Body of pancreas (tissue), 4 donors: Measurements from ENCODE around the gene IPO11. TPM values are rescaled to one million over a fixed set of nuclear protein-coding genes. Genes with fewer than 3 reads are reported as not detected.

Experiments used
- ATAC-seq: fragments of 150-250 bp; one replicate; pipeline ENCODE4 v1.9.1; 2016
- DNase-seq, 4 donors: peaks; one replicate each; pipeline ENCODE4 v3.0.0-alpha.2; 2019
- H3K27ac ChIP-seq, 4 donors: fragments of 200-600 bp; sonication (generic); 1 replicate in 3 of 4; 2 replicates in 1 of 4; pipeline versions ENCODE4 v1.5.1 to v1.6.1; 2016 to 2019; ENCODE audit warnings: mild to moderate bottlenecking in 1 of 4, mixed read lengths in 1 of 4, moderate library complexity in 1 of 4
- H3K27me3 ChIP-seq, 2 donors: fragments of 200-600 bp; sonication (generic); one replicate each; pipeline ENCODE4 v1.6.0; 2016; ENCODE audit warnings: mild to moderate bottlenecking in 1 of 2
- H3K36me3 ChIP-seq, 2 donors: fragments of 200-600 bp; sonication (generic); replicated peaks in 1 of 2; 2 replicates each; pipeline ENCODE4 v1.5.1; 2016; ENCODE audit warnings: low read depth in 2 of 2; ENCODE audit not compliant: insufficient read depth in 1 of 2
- H3K4me1 ChIP-seq: fragments of 200-600 bp; sonication (generic); one replicate; pipeline ENCODE4 v1.6.0; 2016
- H3K4me3 ChIP-seq, 2 donors: fragments of 200-600 bp; sonication (generic); 1 replicate in 1 of 2; 2 replicates in 1 of 2; pipeline ENCODE4 v1.5.1; 2016 to 2019
- H3K9me3 ChIP-seq, 3 donors: fragments of 200-600 bp; sonication (generic); 1 replicate in 2 of 3; 2 replicates in 1 of 3; pipeline ENCODE4 v1.5.1; 2016
- POLR2A ChIP-seq, 3 donors: fragments of 450-650 bp; IDR thresholded peaks; one replicate each; pipeline ENCODE4 v1.6.1; 2016; ENCODE audit warnings: antibody characterized with exemption in 3 of 3, mild to moderate bottlenecking in 2 of 3
- WGBS, 2 donors: methylation state at CpG; one replicate each; pipeline ENCODE4 v1.1.5; 2017; 5-methylcytosine and 5-hydroxymethylcytosine counted together
- intact Hi-C: fragments of 100-400 bp; cut with DNase I; formaldehyde crosslinking; loops from one replicate; pipeline ENCODE4 v1.15.1; 2023
- total RNA-seq, 2 donors: library from RNA; depleted of rRNA; stranded (reverse); fragments of >200 nt; gene quantifications; one replicate each; pipeline ENCODE4 v1.1.0, GENCODE V29; 2016
- TF ChIP-seq, protein P1 (sequence below), 7 experiments: fragments of 450-650 bp in 4 of 7; fragments of 200-600 bp in 3 of 7; sonication (generic) in 3 of 7; IDR thresholded peaks; one replicate each; pipeline ENCODE4 v1.5.1; 2016 to 2019; ENCODE audit warnings: antibody characterized with exemption in 7 of 7

The IPO11 gene
- total RNA-seq, 2 donors from 2014 or later: 10.9 to 13.2 TPM

DNA sequence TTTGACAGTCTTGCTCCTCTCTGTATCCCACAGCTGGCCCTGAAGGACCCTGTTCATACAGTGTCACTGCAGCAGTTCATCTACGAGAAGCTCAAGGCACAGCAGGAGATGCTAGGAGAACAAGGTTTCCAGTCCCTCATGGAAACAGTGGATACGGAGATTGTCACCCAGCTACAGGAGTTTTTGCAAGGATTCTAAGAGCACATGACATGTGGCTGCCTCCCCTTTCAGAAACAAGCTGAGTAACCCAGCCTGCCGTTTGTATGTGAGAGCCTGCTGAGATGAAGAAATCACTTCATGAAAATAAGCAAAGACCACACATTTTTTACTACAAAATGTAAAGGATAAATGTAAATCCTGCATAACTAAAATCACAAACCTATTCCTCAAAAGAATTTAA lies 214.6 kb downstream of the IPO11 start:
- TF ChIP-seq, protein P1, sequence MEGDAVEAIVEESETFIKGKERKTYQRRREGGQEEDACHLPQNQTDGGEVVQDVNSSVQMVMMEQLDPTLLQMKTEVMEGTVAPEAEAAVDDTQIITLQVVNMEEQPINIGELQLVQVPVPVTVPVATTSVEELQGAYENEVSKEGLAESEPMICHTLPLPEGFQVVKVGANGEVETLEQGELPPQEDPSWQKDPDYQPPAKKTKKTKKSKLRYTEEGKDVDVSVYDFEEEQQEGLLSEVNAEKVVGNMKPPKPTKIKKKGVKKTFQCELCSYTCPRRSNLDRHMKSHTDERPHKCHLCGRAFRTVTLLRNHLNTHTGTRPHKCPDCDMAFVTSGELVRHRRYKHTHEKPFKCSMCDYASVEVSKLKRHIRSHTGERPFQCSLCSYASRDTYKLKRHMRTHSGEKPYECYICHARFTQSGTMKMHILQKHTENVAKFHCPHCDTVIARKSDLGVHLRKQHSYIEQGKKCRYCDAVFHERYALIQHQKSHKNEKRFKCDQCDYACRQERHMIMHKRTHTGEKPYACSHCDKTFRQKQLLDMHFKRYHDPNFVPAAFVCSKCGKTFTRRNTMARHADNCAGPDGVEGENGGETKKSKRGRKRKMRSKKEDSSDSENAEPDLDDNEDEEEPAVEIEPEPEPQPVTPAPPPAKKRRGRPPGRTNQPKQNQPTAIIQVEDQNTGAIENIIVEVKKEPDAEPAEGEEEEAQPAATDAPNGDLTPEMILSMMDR (IDR thresholded peaks at IDR 0.05): no peak
- TF ChIP-seq POLR2A (IDR thresholded peaks at IDR 0.05): no peak
- intact Hi-C loops: no loop called here
- H3K36me3 ChIP-seq: no peaks in the 10 kb centered on the region
- no peak overlapping the region for H3K4me3 ChIP-seq
- H3K27me3 ChIP-seq: no peaks in the 10 kb centered on the region
- H3K9me3 ChIP-seq: no peaks in the 10 kb centered on the region
- no peak overlapping the region for H3K27ac ChIP-seq
- ATAC-seq: no peak
- WGBS, 2 donors: 82 to 86% methylated on average over 3 of the region's 3 CpGs
- H3K4me1 ChIP-seq: no peaks in the 10 kb centered on the region
- no peak for DNase-seq

DNA sequence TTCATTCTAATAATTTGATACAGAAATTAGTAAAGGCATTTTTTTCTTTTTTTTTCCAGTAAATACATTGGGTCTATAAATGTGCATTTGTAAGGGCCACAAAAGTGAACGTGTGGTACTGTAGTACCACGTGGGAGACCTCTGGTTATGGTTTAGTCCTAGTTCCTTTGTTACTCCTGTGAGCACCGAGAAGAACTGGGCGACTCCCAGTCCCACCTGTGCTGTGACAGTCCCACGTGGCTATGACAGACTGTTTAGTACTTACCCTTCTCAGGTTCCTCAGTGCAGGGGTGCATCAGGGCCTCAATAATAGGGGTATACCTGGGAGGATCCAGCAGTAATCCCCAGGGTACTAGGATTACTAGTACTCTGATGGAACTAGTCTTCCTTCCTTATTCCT lies 215.3 kb downstream of the IPO11 start:
- DNase-seq (no peak), ATAC-seq (no peak)
- H3K27ac ChIP-seq: no peak overlapping the region
- TF ChIP-seq, protein P1 (IDR thresholded peaks at IDR 0.05): no peak
- TF ChIP-seq POLR2A (IDR thresholded peaks at IDR 0.05): no peak
- no peak overlapping the region for H3K4me3 ChIP-seq
- WGBS, 2 donors: 85 to 89% methylated on average over 5 of the region's 5 CpGs
- intact Hi-C loops: no loop called here
- H3K36me3 ChIP-seq: no peaks in the 10 kb centered on the region
- H3K27me3 ChIP-seq: no peaks in the 10 kb centered on the region
- H3K4me1 ChIP-seq: no peaks in the 10 kb centered on the region
- no peaks in the 10 kb centered on the region for H3K9me3 ChIP-seq

DNA sequence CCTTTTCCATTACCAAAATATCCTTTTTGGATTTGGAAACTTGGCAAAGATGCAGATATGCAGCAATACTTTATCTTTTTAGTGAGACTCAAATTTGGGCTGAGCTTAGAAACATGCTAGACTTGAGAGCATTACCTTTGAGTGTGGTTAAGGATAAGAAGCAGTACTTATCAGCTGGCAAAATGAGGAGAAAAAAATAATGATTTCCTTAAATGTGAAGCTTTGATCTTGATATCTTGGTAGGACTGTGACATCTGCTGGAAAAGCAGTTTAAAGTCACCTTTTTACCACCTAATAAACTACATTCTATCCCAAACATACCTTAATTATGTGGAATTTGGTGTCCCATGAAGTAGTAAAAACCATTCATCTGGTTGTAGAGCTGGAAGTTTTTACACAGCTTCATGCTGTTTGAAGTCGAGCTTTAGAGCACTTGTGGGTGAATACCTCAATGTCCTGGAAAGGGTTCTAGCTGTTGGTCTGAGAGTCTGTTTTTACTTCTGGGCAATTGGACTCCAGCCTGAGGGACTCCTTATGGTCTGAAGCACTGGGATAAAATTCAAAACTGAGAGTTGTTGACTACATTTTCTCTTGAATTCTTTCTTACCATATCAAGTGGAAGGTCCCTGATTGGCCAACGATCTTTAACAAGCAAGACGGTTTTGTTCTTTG lies 219.5 kb downstream of the IPO11 start:
- no peaks in the 10 kb centered on the region for H3K27me3 ChIP-seq
- ATAC-seq: no peak
- no peak overlapping the region for H3K27ac ChIP-seq
- no peaks in the 10 kb centered on the region for H3K4me1 ChIP-seq
- H3K4me3 ChIP-seq: no peak overlapping the region
- intact Hi-C loops: no loop called here
- WGBS, 2 donors: 79 to 91% methylated on average over 3 of the region's 3 CpGs
- TF ChIP-seq, protein P1 (IDR thresholded peaks at IDR 0.05): no peak
- TF ChIP-seq POLR2A (IDR thresholded peaks at IDR 0.05): no peak
- no peaks in the 10 kb centered on the region for H3K36me3 ChIP-seq
- no peaks in the 10 kb centered on the region for H3K9me3 ChIP-seq
- no peak for DNase-seq

DNA sequence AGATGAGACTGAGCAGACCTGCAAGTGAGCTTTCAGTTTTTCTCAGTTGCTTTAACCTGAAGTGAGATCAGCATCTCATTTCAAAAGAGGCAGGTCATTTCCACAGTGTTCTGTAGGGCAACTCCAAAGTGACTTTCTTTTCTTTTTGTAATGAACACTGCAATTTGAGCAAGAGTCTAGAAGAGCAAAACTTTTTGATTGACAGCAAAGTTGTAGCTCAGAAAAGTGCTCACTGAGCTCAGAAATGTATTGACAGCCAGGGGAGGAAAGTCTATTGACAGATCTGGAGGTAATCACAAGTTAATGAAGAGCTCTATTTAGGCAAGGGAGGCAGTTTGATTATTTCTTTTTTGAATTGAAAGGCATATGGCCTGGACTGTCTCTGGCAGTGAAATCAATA lies 220.7 kb downstream of the IPO11 start:
- TF ChIP-seq POLR2A (IDR thresholded peaks at IDR 0.05): no peak
- TF ChIP-seq, protein P1 (IDR thresholded peaks at IDR 0.05): no peak
- intact Hi-C loops: no loop called here

DNA sequence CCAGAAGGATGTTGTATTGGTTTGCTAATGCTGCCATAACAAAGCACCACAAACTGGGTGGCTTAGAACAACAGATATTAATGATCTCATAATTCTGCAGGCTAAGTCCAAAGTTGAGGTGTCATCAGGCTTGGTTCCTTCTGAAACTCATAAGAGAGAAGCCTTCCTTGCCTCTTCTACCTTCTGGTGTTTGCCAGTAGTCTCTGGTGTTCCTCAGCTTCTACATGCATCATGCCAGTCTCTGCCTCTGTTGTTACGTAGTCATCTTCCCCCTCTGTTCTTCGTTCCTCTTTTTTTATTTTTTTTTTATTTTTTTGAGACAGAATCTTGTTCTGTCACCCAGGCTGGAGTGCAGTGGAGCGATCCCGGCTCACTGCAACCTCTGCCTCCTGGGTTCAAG lies 227.9 kb downstream of the IPO11 start:
- TF ChIP-seq, protein P1 (IDR thresholded peaks at IDR 0.05): no peak
- TF ChIP-seq POLR2A (IDR thresholded peaks at IDR 0.05): no peak
- H3K36me3 ChIP-seq: no peaks in the 10 kb centered on the region
- no peak for ATAC-seq
- H3K27me3 ChIP-seq: no peaks in the 10 kb centered on the region
- no peak overlapping the region for H3K4me3 ChIP-seq
- WGBS, 2 donors: 80 to 87% methylated on average over 4 of the region's 4 CpGs
- H3K4me1 ChIP-seq: no peaks in the 10 kb centered on the region
- intact Hi-C loops: no loop called here
- H3K9me3 ChIP-seq: no peaks in the 10 kb centered on the region
- no peak overlapping the region for H3K27ac ChIP-seq
- no peak for DNase-seq

More for the DNA sequence above, 220.7 kb downstream of the IPO11 start:
- H3K27ac ChIP-seq: no peak overlapping the region
- no peak overlapping the region for H3K4me3 ChIP-seq
- ATAC-seq: no peak
- no peaks in the 10 kb centered on the region for H3K9me3 ChIP-seq
- DNase-seq: no peak
- no peaks in the 10 kb centered on the region for H3K4me1 ChIP-seq
- H3K27me3 ChIP-seq: no peaks in the 10 kb centered on the region
- no peaks in the 10 kb centered on the region for H3K36me3 ChIP-seq
